Measurements from ENCODE around the gene FBXO24. TPM values are rescaled to one million over a fixed set of nuclear protein-coding genes. Genes with fewer than 3 reads are reported as not detected.

FBXO24 gene
- total RNA-seq, 2 experiments from 2014 or later = 0.36 TPM

- POLR2A ChIA-PET = interaction anchor here (0.5 kb wide), 1 partner anchor 63 kb away, joined by 11 read pairs; no protein-coding TSS in a partner anchor
- CTCF ChIA-PET = interaction anchor here (0.6 to 2.2 kb wide), 8 partner anchors 10 to 100 kb away, joined by 3 to 8 read pairs (median 3); no protein-coding TSS in a partner anchor
Observed at GRCh38 chr7:100568896-100569844, 17.0 kb upstream of the FBXO24 start.

GRCh38 chr7:100570954-100571828 is 14.9 kb upstream of the FBXO24 start:
- CTCF ChIA-PET = interaction anchor here (0.5 to 1.5 kb wide), 4 partner anchors 12 to 131 kb away, joined by 3 to 6 read pairs (median 4); no protein-coding TSS in a partner anchor
- POLR2A ChIA-PET = interaction anchor here (1.5 kb wide), 1 partner anchor 15 kb away, joined by 8 read pairs; the partner anchor contains the start of gene FBXO24

DNA sequence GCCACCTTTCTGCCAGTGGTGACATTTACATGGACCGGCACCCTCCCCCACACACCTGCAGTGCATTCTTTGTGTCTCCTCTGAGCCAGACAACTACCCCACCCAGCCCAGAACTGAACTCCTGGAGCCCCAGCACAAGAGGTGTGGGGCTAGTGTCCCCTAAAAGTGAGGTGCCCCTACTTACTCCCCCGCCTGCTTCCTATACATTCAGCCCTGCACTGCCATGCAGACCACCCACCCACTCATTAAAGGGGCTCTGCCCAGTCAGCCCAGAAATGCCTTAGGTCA is 14.4 kb upstream of the FBXO24 start:
- ChIA-PET CTCF (interaction anchor here (0.6 to 1.5 kb wide), 2 partner anchors 120 to 131 kb away, joined by 4 to 6 read pairs; no protein-coding TSS in a partner anchor), POLR2A (interaction anchor here (1.5 kb wide), 1 partner anchor 15 kb away, joined by 8 read pairs; the partner anchor contains the start of gene FBXO24)

GRCh38 chr7:100572281-100572948 is 13.7 kb upstream of the FBXO24 start:
- POLR2A ChIA-PET = no interaction called here
- CTCF ChIA-PET = interaction anchor here (0.5 to 1.4 kb wide), 3 partner anchors 12 to 104 kb away, joined by 5 to 8 read pairs (median 6); no protein-coding TSS in a partner anchor

- POLR2A ChIA-PET = no interaction called here
- CTCF ChIA-PET = interaction anchor here (0.9 to 1.4 kb wide), 2 partner anchors 12 to 13 kb away, joined by 5 to 8 read pairs; no protein-coding TSS in a partner anchor
Observed at GRCh38 chr7:100572949-100573675, 13.0 kb upstream of the FBXO24 start.

GRCh38 chr7:100573691-100574361 is 12.3 kb upstream of the FBXO24 start, which contains the start of gene SAP25:
Gene SAP25 (minus strand): TSS chr7:100573900. CDS start chr7:100573742, 158 bp downstream.
- CTCF ChIA-PET = no interaction called here
- POLR2A ChIA-PET = no interaction called here

DNA sequence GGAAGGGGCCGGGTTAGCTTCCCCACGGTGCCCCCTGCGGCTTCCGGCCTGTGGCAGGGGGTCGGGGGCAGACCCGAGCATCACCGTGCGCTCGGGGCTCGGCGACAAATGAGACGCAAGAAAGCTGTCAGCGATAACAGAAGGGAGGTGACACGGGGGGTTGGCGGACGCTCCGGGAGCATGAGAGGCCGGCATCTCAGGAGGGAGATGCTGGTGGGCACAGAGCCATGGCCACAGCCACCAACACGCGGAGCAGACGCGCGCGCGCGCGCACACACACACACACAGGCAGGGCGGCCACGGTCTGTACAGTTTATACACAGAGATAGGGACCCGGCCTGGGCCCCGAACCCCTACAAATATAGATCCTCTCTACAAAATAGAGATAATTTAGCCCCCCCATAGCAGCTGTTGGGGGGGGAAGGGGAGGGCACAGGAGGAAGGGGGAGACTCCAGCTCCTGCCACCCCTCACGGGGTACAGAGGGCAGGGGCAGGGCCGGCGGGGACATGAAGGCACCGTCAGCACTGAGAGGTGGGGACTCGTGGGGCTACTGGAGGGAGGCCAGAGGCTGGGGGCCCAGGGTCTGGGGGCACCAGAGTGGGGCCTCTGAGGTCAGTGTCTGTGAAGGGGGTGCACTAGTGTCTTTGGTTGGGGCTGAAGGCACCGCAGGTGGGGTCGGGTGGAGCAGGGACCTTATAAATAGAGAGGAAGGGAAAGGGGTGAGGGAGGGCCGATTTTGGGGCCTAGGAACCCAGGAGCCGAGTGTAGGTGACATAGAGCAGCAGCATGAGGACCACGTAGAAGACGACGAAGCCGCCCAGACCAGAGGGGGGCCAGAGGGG is 11.5 kb upstream of the FBXO24 start:
- CTCF ChIA-PET = no interaction called here
- POLR2A ChIA-PET = no interaction called here

GRCh38 chr7:100575206-100575631 is 10.9 kb upstream of the FBXO24 start:
- CTCF ChIA-PET = no interaction called here
- POLR2A ChIA-PET = no interaction called here

DNA sequence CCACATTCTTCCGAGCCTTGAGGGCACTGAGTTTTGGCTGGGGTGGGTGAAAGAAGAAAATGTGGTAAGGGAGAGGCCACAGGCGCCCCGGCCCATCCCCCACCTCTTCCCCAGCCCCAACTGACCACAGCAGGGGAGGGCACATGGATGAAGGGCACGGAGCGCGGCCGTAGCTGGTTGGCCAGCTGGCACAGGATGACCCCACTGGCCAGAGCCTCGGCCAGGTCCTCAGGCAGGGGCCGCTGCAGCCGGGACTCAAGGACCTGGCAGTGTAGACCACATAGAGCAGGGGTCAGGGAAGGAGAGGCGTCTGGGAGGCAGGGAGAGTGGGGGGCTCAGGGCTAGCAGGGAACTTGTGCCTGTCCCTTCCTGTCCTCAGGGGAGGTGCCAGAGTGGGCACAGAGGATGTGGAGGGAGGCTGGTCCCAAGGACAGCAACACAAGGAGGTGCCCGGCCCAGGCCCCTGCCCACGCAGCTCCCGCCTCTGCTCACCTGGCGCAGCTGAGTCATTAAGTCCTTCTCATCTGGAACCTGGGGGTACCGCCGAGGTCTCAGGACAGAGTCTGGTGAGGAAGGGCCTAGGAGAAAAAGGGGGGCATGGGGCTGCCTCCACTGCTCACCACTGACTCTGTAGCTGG is 10.3 kb upstream of the FBXO24 start:
- ChIA-PET POLR2A (no interaction called here), CTCF (interaction anchor here (0.9 kb wide), 1 partner anchor 87 kb away, joined by 3 read pairs; no protein-coding TSS in a partner anchor)

DNA sequence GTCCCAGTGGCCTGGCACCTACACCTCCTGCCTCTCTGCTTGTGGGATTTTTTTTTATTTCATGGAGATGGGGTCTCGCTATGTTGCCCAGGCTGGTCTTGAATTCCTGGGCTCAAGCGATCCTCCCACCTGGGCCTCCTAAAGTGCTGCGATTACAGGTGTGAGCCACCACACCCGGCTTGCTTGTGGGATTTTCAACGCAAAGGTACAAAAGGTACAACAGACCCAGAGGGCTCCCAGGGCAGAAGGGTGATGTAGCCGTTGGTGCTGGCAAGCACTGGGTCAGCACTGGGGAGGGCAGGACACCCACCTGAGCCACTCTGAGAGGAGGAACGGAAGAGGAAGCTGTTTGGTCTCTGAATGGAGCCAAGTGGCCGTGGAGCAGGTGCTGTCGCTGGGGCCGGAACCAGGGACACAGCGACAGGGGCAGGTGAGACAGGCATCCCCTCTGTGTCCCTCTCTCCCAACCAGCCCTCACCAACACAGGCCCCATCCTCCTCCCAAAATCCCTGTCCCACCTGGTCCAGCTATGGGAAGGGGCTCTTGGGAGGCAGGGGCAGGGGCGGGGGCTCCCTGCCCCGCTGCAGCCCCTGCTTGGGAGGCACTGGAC is 9.6 kb upstream of the FBXO24 start:
- POLR2A ChIA-PET = no interaction called here
- CTCF ChIA-PET = interaction anchor here (0.9 to 2.1 kb wide), 2 partner anchors 13 to 88 kb away, joined by 3 to 6 read pairs; no protein-coding TSS in a partner anchor

GRCh38 chr7:100577103-100577502 is 9.0 kb upstream of the FBXO24 start:
- ChIA-PET CTCF (interaction anchor here (2.1 kb wide), 1 partner anchor 13 kb away, joined by 6 read pairs; no protein-coding TSS in a partner anchor), POLR2A (no interaction called here)

DNA sequence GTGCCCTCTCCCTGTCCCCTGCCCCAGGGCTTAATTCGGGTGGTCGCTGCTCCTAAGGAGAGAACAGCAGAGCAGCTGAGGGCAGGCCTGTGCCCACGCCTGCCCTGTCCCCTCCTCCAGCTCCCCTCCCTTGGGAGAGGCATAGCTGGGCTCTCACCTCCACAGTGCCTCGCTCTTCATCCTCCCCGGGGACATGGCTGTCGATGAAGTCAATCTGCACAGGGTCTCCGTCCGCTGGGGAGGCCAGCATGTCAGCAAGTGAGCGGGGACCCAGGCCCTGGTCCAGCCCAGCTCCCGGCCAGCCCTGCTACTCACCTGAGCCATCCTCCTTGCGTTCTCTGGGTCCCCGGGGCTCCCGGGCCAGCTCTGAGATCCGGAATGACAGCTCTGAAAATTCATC is 8.6 kb upstream of the FBXO24 start:
- POLR2A ChIA-PET = no interaction called here
- CTCF ChIA-PET = interaction anchor here (2.1 kb wide), 1 partner anchor 14 kb away, joined by 6 read pairs; no protein-coding TSS in a partner anchor

DNA sequence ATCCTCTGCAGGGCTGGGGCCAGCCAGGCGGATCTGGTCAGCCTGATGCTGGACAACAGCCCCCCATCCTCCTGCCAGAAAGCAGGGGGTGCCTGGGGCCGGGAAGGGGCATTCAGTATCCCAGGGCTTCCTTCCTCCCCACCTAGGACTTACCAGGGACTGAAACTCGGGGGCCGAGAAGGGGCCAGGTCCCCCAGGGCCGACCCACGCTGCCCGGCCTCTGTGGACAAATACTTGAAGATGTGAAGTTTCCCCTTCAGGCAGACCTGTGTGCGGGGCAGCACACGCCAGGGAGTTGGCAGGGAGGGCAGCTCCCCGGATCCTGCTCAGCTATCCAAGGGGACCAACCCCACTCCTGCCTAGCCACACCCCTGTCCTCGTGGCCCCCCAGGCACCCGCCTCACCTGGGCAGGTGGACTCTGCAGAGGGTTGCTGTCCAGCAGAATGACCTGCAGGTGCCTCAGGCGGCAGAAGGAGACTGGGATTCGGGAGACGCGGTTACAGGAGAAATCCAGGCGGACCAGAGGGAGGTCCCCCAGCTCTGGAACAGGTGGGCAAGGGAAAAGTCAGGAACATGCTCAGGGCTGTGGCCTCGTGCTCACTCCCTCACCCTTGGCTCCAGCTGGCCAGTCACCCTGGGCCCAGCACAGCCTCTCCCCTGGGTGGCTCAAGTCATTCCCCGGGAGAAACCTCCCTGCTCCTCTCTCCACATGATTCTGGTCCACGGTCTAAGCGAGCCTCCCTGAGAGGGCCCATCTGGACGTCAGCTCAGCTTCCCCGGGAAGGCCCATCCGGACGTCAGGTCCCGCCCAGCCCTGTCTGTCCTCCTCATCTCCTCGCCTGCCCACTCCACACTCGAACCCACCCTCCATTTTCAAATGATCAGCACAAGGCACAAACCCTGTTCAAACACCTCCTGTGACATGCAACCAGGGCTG is 7.6 kb upstream of the FBXO24 start:
- POLR2A ChIA-PET = interaction anchor here (0.6 kb wide), 1 partner anchor 27 kb away, joined by 3 read pairs; no protein-coding TSS in a partner anchor
- CTCF ChIA-PET = interaction anchor here (0.8 to 2.1 kb wide), 3 partner anchors 15 to 113 kb away, joined by 4 to 6 read pairs (median 6); no protein-coding TSS in a partner anchor

DNA sequence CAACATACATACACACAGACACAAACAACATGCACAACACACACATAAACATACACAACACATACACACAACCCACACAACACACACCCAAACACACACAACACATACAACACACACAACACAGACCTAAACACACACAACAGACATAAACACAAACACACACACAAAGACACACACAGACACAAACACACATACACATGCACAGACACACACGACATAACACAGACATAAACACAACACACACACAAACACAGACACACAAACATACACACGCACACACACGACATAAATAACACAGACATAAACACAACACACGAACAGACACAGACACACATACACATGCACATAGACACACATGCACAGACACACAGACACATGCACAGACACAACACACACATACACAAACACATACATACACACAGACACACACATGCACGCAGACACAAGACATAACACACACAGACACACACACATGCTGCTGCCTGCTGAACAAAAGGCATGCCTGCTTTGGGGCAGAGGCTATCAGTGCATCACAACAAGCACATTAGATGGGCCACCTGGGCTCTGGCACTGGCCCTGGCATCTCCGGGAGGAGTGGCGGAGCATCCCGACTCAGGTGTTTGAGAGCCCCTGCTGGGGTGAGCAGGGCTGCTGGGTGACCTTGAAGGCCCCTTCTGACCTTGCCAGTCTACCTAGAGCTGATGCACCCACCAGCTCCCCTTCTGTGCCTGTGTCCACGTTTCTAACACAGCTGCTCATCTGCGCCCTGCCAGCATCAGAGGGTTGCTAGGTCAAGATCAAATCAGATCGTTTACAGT is 5.5 kb upstream of the FBXO24 start:
- ChIA-PET POLR2A (no interaction called here), CTCF (interaction anchor here (1.1 kb wide), 2 partner anchors 16 to 110 kb away, joined by 3 read pairs; no protein-coding TSS in a partner anchor)

All from activated CD8-positive, alpha-beta memory T cell treated with anti-CD3 and anti-CD28 coated beads for 36 hours (primary cell).